WERI-Rb-1 (cell line): ENCODE measurements around the gene NRSN2.

Experiments used
- DNase-seq: peaks from one replicate; pipeline ENCODE4 v3.0.0-alpha.2; 2020
- H3K27ac ChIP-seq: fragments of 250-450 bp; sonication (Bioruptor Pico); 2 replicates; pipeline ENCODE4 v1.5.1; 2020; ENCODE audit warnings: mild to moderate bottlenecking, moderate library complexity
- H3K27me3 ChIP-seq: fragments of 250-450 bp; sonication (Bioruptor Pico); 2 replicates; pipeline ENCODE4 v1.5.1; 2021; ENCODE audit warnings: mild to moderate bottlenecking, low read depth, moderate library complexity; ENCODE audit not compliant: insufficient read depth, severe bottlenecking
- H3K36me3 ChIP-seq: fragments of 250-450 bp; sonication (Bioruptor Pico); 2 replicates; pipeline ENCODE4 v1.5.1; 2020; ENCODE audit warnings: mild to moderate bottlenecking, moderate library complexity
- H3K4me3 ChIP-seq: 2 replicates; pipeline ENCODE4 v1.5.1; 2011; ENCODE audit warnings: low read depth, mild to moderate bottlenecking, control low read depth, low read length
- H3K9me3 ChIP-seq: fragments of 250-450 bp; sonication (Bioruptor Pico); 2 replicates; pipeline ENCODE4 v1.5.1; 2021; ENCODE audit warnings: mild to moderate bottlenecking, moderate library complexity; ENCODE audit not compliant: severe bottlenecking
- CTCF ChIP-seq: IDR thresholded peaks from 2 replicates; pipeline ENCODE4 v1.5.1; 2011; ENCODE audit warnings: low read depth, mild to moderate bottlenecking, control low read depth, inconsistent platforms, low read length

The NRSN2 gene

GRCh38 chr20:310645-311044 lies 36.3 kb upstream of the NRSN2 start:
- Histone ChIP-seq H3K4me3 (no peak overlapping the region), H3K9me3 (no peaks in the 10 kb centered on the region), H3K36me3 (no peaks in the 10 kb centered on the region), H3K27me3 (no peaks in the 10 kb centered on the region), H3K27ac (no peak overlapping the region)
- TF ChIP-seq CTCF: no peak
- no peak for DNase-seq

GRCh38 chr20:311609-312008 lies 35.3 kb upstream of the NRSN2 start:
- Histone ChIP-seq H3K36me3 (no peaks in the 10 kb centered on the region), H3K9me3 (no peaks in the 10 kb centered on the region), H3K27me3 (no peaks in the 10 kb centered on the region), H3K4me3 (no peak overlapping the region), H3K27ac (no peak overlapping the region)
- TF ChIP-seq CTCF: no peak
- DNase-seq: no peak

GRCh38 chr20:312067-312466 lies 34.8 kb upstream of the NRSN2 start:
- no peak overlapping the region for H3K4me3 ChIP-seq
- no peaks in the 10 kb centered on the region for H3K9me3 ChIP-seq
- TF ChIP-seq CTCF: no peak
- no peaks in the 10 kb centered on the region for H3K27me3 ChIP-seq
- H3K27ac ChIP-seq: no peak overlapping the region
- no peaks in the 10 kb centered on the region for H3K36me3 ChIP-seq
- no peak for DNase-seq

GRCh38 chr20:312866-313265 lies 34.0 kb upstream of the NRSN2 start:
- H3K27me3 ChIP-seq: no peaks in the 10 kb centered on the region
- no peak for TF ChIP-seq CTCF
- H3K27ac ChIP-seq: no peak overlapping the region
- no peak overlapping the region for H3K4me3 ChIP-seq
- H3K9me3 ChIP-seq: no peaks in the 10 kb centered on the region
- DNase-seq: no peak
- H3K36me3 ChIP-seq: no peaks in the 10 kb centered on the region

GRCh38 chr20:313402-313801 lies 33.5 kb upstream of the NRSN2 start:
- H3K4me3 ChIP-seq: no peak overlapping the region
- H3K27me3 ChIP-seq: no peaks in the 10 kb centered on the region
- no peak for TF ChIP-seq CTCF
- no peak for DNase-seq
- H3K27ac ChIP-seq: no peak overlapping the region
- no peaks in the 10 kb centered on the region for H3K9me3 ChIP-seq
- no peaks in the 10 kb centered on the region for H3K36me3 ChIP-seq

- no peak overlapping the region for H3K27ac ChIP-seq
- no peak for DNase-seq
- no peaks in the 10 kb centered on the region for H3K36me3 ChIP-seq
- H3K4me3 ChIP-seq: no peak overlapping the region
- H3K9me3 ChIP-seq: no peaks in the 10 kb centered on the region
- no peaks in the 10 kb centered on the region for H3K27me3 ChIP-seq
- TF ChIP-seq CTCF: no peak
Observed at GRCh38 chr20:313948-314347, 33.0 kb upstream of the NRSN2 start.
